Glutamatergic neuron (in vitro differentiated cells): Measurements from ENCODE around the gene C5orf15. TPM values are rescaled to one million over a fixed set of nuclear protein-coding genes. Genes with fewer than 3 reads are reported as not detected.
A peak's percentile ranks its signal among the peaks of the same experiment; 100 is the strongest.

Experiments
- DNase-seq: peaks from one replicate; pipeline ENCODE4 v3.0.0; 2022
- H3K27ac Mint-ChIP-seq: one replicate; pipeline ENCODE4 v1.8.0; 2020; ENCODE audit warnings: mild to moderate bottlenecking, mixed read lengths, inconsistent platforms; ENCODE audit not compliant: unreplicated experiment
- H3K27me3 Mint-ChIP-seq: one replicate; pipeline ENCODE4 v1.8.0; 2020; ENCODE audit warnings: mild to moderate bottlenecking, moderate library complexity, mixed read lengths, inconsistent platforms; ENCODE audit not compliant: unreplicated experiment
- H3K36me3 Mint-ChIP-seq: one replicate; pipeline ENCODE4 v1.8.0; 2020; ENCODE audit warnings: mild to moderate bottlenecking, mixed read lengths, inconsistent platforms; ENCODE audit not compliant: unreplicated experiment
- H3K4me1 Mint-ChIP-seq: one replicate; pipeline ENCODE4 v1.8.0; 2020; ENCODE audit warnings: mild to moderate bottlenecking, low read depth, mixed read lengths, inconsistent platforms; ENCODE audit not compliant: unreplicated experiment
- H3K4me3 Mint-ChIP-seq: one replicate; pipeline ENCODE4 v1.8.0; 2020; ENCODE audit warnings: mild to moderate bottlenecking, mixed read lengths, inconsistent platforms; ENCODE audit not compliant: unreplicated experiment
- H3K9me3 Mint-ChIP-seq: one replicate; pipeline ENCODE4 v1.8.0; 2020; ENCODE audit warnings: mild to moderate bottlenecking, moderate library complexity, mixed read lengths, inconsistent platforms; ENCODE audit not compliant: unreplicated experiment
- total RNA-seq: library from RNA; stranded (reverse); fragmentation: NEBNext Ultra II Directional; extraction: Animal tissue kit (Norgen Biotek cat#: 25700); gene quantifications from one replicate; pipeline ENCODE4 v1.2.1, GENCODE V29; 2021; ENCODE audit not compliant: unreplicated experiment
- TF ChIP-seq, protein P1 (sequence below): fragments of 200-600 bp; sonication (generic); IDR thresholded peaks from one replicate; pipeline ENCODE4 v1.5.0; 2021; ENCODE audit not compliant: partially characterized antibody, unreplicated experiment

The C5orf15 gene
- total RNA-seq, 1 donor from 2014 or later: 35.7 TPM

DNA sequence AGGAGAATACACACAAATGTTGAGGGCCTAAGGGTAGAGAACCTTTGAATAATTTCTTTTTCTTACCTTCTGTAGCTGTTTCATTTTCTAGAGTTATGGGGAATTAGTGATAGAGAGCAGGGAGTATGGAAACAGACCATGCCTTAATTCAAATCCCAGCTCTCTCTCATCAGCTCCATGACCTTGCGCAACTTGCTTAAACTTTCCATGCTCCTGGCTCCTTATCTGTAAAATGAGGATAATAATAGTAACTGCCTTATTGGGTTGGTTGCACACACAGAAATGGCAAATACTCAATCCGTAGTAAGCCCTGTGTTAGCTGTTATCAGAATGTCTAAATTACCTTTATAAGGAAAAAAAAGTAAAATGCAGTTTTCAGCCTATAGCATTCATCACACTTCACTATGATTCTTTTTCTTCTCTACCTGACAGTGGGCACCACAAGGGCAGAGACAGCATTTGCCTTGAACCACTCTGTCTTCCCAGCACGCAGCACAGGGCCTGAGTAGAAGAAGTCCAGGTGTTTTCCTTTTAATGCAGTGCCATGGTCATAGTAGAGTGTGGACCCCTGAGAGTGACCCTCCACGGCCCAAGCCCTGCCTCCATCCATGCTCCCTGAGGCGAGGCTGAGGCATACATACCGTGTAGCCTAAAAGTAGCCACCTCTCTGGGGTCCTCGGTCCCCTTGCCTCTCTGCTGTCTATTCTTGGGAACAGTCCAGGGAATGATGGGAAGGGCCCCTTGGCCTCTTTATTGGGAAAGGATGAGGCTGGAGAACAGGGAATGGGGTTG lies 17.4 kb downstream of the C5orf15 start:
- H3K4me3 Mint-ChIP-seq: no peak overlapping the region
- H3K4me1 Mint-ChIP-seq: peaks cover 2% of the 10 kb centered on the region
- peaks cover 3% of the 10 kb centered on the region for H3K27me3 Mint-ChIP-seq
- TF ChIP-seq, protein P1, sequence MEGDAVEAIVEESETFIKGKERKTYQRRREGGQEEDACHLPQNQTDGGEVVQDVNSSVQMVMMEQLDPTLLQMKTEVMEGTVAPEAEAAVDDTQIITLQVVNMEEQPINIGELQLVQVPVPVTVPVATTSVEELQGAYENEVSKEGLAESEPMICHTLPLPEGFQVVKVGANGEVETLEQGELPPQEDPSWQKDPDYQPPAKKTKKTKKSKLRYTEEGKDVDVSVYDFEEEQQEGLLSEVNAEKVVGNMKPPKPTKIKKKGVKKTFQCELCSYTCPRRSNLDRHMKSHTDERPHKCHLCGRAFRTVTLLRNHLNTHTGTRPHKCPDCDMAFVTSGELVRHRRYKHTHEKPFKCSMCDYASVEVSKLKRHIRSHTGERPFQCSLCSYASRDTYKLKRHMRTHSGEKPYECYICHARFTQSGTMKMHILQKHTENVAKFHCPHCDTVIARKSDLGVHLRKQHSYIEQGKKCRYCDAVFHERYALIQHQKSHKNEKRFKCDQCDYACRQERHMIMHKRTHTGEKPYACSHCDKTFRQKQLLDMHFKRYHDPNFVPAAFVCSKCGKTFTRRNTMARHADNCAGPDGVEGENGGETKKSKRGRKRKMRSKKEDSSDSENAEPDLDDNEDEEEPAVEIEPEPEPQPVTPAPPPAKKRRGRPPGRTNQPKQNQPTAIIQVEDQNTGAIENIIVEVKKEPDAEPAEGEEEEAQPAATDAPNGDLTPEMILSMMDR: no peak
- peaks cover 4% of the 10 kb centered on the region for H3K36me3 Mint-ChIP-seq
- no peak overlapping the region for H3K27ac Mint-ChIP-seq
- peaks cover 1% of the 10 kb centered on the region for H3K9me3 Mint-ChIP-seq
- no peak for DNase-seq

DNA sequence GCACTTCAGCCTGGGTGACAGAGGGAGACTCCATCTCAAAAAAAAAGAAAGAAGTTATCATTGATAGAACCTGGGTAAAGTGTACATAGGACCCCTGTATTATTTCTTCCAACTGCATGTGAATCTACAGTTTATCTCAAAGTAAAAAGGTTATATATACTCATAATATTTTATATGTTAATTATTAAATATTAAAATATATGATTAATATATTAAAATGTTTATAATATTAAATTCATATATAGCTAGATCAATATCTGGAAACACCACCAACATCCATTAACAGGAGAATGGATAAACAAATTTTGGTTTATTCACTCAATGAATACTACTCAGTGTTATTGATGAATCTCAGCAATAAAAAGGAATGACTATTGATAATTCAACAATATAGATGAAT lies 19.7 kb downstream of the C5orf15 start:
- Mint-ChIP-seq H3K4me1 (peaks cover 5% of the 10 kb centered on the region), H3K36me3 (peaks cover 2% of the 10 kb centered on the region), H3K27ac (no peak overlapping the region), H3K27me3 (peaks cover 3% of the 10 kb centered on the region), H3K4me3 (no peak overlapping the region), H3K9me3 (peaks cover 1% of the 10 kb centered on the region)
- DNase-seq: no peak
- TF ChIP-seq, protein P1: no peak

DNA sequence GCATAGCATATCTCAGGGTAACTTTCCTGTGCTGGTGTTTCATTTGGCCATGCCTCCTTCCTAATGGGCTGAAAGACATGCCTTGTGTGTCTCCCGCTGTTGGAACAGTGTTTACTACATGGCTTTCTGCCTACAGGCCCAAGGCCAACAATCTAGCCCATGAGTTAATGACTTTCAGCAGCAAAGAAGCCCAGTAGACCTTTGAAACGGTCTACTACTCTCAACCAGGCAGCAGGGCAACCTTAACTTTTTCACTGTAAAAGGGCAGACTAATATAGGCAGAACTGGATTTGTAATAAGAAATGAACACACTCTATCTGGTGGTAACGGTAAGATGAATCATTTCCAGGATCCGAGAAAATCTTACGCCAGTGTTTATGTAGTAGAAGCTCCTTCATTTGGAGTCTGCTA lies 21.0 kb downstream of the C5orf15 start:
- Mint-ChIP-seq H3K4me3 (no peak overlapping the region), H3K27me3 (peaks cover 2% of the 10 kb centered on the region), H3K4me1 (peaks cover 3% of the 10 kb centered on the region), H3K9me3 (peaks cover 1% of the 10 kb centered on the region), H3K27ac (no peak overlapping the region), H3K36me3 (no peaks in the 10 kb centered on the region)
- no peak for DNase-seq
- TF ChIP-seq, protein P1: no peak

DNA sequence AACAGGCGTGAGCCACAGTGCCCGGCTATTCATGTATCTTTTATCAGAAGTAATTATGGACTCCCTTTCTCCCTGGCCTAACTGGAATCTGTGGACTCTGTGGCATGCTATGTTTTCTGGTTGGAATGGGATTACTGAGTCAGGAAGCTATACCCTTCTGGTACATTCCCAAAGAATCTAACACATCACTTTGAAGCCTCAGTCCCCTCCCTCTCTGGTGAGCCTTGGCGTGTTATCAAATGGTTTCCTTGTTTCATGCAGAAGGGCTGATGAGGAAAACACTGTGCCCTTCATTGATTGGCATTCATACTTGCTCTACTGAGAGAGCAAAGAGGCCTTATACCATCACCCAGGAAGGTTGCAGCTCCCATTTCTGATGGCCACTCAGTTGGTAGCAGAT lies 22.9 kb downstream of the C5orf15 start:
- H3K4me3 Mint-ChIP-seq: no peak overlapping the region
- DNase-seq: no peak
- no peaks in the 10 kb centered on the region for H3K36me3 Mint-ChIP-seq
- TF ChIP-seq, protein P1: no peak
- H3K9me3 Mint-ChIP-seq: peaks cover 1% of the 10 kb centered on the region
- H3K4me1 Mint-ChIP-seq: peaks cover 3% of the 10 kb centered on the region
- H3K27me3 Mint-ChIP-seq: peaks cover 2% of the 10 kb centered on the region
- no peak overlapping the region for H3K27ac Mint-ChIP-seq

DNA sequence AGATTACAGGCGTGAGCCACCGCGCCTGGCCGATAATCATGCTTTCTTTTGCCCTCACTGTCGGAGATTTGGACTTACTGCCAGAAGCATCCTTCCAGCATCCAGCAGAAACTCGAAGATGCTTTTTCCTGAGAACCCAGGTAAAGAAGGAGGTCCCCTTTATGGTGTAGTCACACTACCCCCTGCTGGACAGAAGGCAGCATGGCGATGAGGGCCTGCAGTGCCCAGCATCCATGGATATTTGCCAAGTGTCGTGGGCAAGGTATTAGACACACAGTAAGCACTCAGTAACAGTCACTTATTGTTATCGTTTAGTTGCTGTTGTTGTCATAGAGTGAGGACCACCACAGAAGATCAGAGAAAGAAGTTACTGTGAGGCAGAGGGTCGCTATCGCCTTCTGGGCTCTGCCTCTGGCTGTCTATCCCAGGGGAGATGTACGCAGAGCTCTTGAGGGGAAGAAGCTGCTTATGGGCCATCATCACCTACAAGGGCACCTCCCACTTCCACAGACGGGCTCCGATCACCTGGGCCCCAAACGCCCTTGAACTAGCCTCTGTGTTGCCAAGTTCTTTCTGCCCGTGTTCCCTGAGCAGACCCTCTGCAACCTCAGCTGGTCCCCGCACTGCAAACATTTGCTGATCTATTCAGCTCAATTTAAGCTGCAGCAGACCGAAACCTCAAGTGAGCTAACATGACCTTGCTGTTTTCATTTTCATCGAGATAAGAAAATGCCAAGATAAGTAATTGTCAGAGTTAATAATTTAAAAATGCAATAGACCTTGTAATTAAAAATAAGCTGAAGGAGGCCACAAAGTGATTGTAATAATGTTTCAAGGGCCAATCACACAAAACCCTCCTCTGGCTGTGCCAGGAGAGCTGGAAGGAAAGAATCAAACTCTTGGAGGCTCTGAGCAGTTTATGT lies 23.9 kb downstream of the C5orf15 start:
- TF ChIP-seq, protein P1: peak; percentile 93
- Mint-ChIP-seq H3K27ac (no peak overlapping the region), H3K9me3 (peaks cover 1% of the 10 kb centered on the region), H3K27me3 (peaks cover 3% of the 10 kb centered on the region), H3K36me3 (no peaks in the 10 kb centered on the region), H3K4me3 (no peak overlapping the region), H3K4me1 (peaks cover 3% of the 10 kb centered on the region)
- DNase-seq: peak; percentile 79
